Measurements from ENCODE around the gene PDF. TPM values are rescaled to one million over a fixed set of nuclear protein-coding genes. Genes with fewer than 3 reads are reported as not detected.

Gene PDF
- total and polyA plus RNA-seq, 2 donors (not counting 3 experiments of a cell fraction or from before 2014, with no cell fraction given) = 13.1 to 16.7 TPM

DNA sequence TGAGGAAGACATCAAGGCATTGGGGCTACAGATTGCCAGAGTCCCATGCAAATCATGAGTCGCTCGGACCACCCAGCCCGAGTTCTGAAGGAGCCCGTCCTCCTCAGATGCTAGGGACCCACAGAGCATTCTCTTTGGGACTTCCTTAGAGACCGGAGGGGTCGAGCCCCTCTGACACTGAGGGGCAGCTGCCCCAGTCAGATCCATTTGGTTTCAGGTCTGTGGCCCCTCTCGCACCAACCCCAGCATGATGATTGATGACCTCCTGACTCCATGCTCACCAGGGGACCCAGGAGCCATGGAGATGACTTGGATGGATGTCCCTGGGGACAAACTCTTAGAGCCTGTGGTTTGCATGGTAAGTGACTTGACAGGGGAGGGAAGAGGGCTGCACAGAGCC, 8.0 kb downstream of the PDF start:
- Histone ChIP-seq H3K36me3 (ENCODE audit: control insufficient read depth in 2 of 2, extremely low read depth in 1 of 2, insufficient read depth in 2 of 2, low read length in 2 of 2) (peaks cover 20 to 48% of the 10 kb centered on the region in 2 experiments), H3K9ac (replicated peaks; ENCODE audit: extremely low read depth, insufficient read depth, low read length) (no peak overlapping the region), H3K27me3 (ENCODE audit: control insufficient read depth in 2 of 2, insufficient read depth in 2 of 2, low read length in 2 of 2) (no peaks in the 10 kb centered on the region), H2AFZ (ENCODE audit: low read depth, low read length) (no peak overlapping the region), H3K9me1 (replicated peaks; ENCODE audit: control insufficient read depth, extremely low read depth, insufficient read depth, low read length) (no peaks in the 10 kb centered on the region), H3K4me2 (ENCODE audit: insufficient read depth, low read length) (no peak overlapping the region), H3K4me1 (ENCODE audit: control insufficient read depth, extremely low read depth, insufficient read depth, low read length) (no peaks in the 10 kb centered on the region), H3K27ac (ENCODE audit: insufficient read depth, low read depth, low read length) (no peak overlapping the region), H3K9me3 (replicated peaks; ENCODE audit: control insufficient read depth, insufficient read depth, low read length) (no peaks in the 10 kb centered on the region), H3K4me3 (replicated peaks in 1 of 3; ENCODE audit: insufficient read depth in 1 of 3, low read depth in 1 of 3, low read length in 3 of 3) (no peak overlapping the region), H4K20me1 (replicated peaks; ENCODE audit: control insufficient read depth, extremely low read depth, insufficient read depth, low read length) (no peaks in the 10 kb centered on the region), H3K79me2 (ENCODE audit: control insufficient read depth, insufficient read depth, low read length) (peaks cover 29% of the 10 kb centered on the region)
- no TSS peak for BruUV-seq (replicated peaks)
- ChIA-PET POLR2A (no interaction called here), CTCF (no interaction called here)
- DNase-seq (ENCODE audit: low read depth, low spot score) (no peak), FAIRE-seq (no peak)
- intact Hi-C loops (cut with micrococcal nuclease) (no loop called here), dilution Hi-C loops (cut with MboI; ENCODE audit: extremely low pct_ligation_motif_present, low sequenced_read_pairs) (no loop called here)
- no peak for TF ChIP-seq JUN (IDR thresholded peaks at IDR 0.05; ENCODE audit: borderline replicate concordance, insufficient read depth, insufficient read length, low read depth)
- TF ChIP-seq FOS (IDR thresholded peaks at IDR 0.05; ENCODE audit: borderline replicate concordance, insufficient read depth, low read length) = no peak
- TF ChIP-seq POLR2AphosphoS5 (IDR thresholded peaks at IDR 0.05; ENCODE audit: insufficient read depth, low read depth, low read length) = no peak
- TF ChIP-seq, protein P1, sequence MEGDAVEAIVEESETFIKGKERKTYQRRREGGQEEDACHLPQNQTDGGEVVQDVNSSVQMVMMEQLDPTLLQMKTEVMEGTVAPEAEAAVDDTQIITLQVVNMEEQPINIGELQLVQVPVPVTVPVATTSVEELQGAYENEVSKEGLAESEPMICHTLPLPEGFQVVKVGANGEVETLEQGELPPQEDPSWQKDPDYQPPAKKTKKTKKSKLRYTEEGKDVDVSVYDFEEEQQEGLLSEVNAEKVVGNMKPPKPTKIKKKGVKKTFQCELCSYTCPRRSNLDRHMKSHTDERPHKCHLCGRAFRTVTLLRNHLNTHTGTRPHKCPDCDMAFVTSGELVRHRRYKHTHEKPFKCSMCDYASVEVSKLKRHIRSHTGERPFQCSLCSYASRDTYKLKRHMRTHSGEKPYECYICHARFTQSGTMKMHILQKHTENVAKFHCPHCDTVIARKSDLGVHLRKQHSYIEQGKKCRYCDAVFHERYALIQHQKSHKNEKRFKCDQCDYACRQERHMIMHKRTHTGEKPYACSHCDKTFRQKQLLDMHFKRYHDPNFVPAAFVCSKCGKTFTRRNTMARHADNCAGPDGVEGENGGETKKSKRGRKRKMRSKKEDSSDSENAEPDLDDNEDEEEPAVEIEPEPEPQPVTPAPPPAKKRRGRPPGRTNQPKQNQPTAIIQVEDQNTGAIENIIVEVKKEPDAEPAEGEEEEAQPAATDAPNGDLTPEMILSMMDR (IDR thresholded peaks at IDR 0.05; ENCODE audit: extremely low read depth in 1 of 2, insufficient read depth in 1 of 2, low read depth in 1 of 2, low read length in 2 of 2) = no peak
- TF ChIP-seq EZH2 (IDR thresholded peaks at IDR 0.05; ENCODE audit: borderline replicate concordance, low read depth, low read length, severe bottlenecking) = no peak
- TF ChIP-seq MYC (IDR thresholded peaks at IDR 0.05; ENCODE audit: low read depth, low read length) = no peak
- TF ChIP-seq, protein P2, sequence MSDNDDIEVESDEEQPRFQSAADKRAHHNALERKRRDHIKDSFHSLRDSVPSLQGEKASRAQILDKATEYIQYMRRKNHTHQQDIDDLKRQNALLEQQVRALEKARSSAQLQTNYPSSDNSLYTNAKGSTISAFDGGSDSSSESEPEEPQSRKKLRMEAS (IDR thresholded peaks at IDR 0.05; ENCODE audit: insufficient read depth, insufficient read length) = no peak
- TF ChIP-seq POLR2A (IDR thresholded peaks at IDR 0.05; ENCODE audit: low read depth, low read length) = no peak
- TF ChIP-seq GATA2 (IDR thresholded peaks at IDR 0.05; ENCODE audit: insufficient read depth, insufficient read length, low read depth, low read length) = no peak
